ENCODE data around the gene ATG7. TPM values are rescaled to one million over a fixed set of nuclear protein-coding genes. Genes with fewer than 3 reads are reported as not detected.

ATG7 gene
- total RNA-seq, 1 donor from 2014 or later = 23.0 TPM

GRCh38 chr3:11452312-11452711 lies 180.1 kb downstream of the ATG7 start:
- Mint-ChIP-seq H3K27me3 (ENCODE audit: unreplicated experiment) (no peaks in the 10 kb centered on the region), H3K36me3 (ENCODE audit: unreplicated experiment) (no peaks in the 10 kb centered on the region), H3K9me3 (ENCODE audit: unreplicated experiment) (no peaks in the 10 kb centered on the region), H3K27ac (ENCODE audit: unreplicated experiment) (no peak overlapping the region), H3K4me1 (ENCODE audit: low read depth, unreplicated experiment) (peaks cover 13% of the 10 kb centered on the region), H3K4me3 (ENCODE audit: unreplicated experiment) (no peak overlapping the region)
- no peak for DNase-seq
- TF ChIP-seq, protein P1, sequence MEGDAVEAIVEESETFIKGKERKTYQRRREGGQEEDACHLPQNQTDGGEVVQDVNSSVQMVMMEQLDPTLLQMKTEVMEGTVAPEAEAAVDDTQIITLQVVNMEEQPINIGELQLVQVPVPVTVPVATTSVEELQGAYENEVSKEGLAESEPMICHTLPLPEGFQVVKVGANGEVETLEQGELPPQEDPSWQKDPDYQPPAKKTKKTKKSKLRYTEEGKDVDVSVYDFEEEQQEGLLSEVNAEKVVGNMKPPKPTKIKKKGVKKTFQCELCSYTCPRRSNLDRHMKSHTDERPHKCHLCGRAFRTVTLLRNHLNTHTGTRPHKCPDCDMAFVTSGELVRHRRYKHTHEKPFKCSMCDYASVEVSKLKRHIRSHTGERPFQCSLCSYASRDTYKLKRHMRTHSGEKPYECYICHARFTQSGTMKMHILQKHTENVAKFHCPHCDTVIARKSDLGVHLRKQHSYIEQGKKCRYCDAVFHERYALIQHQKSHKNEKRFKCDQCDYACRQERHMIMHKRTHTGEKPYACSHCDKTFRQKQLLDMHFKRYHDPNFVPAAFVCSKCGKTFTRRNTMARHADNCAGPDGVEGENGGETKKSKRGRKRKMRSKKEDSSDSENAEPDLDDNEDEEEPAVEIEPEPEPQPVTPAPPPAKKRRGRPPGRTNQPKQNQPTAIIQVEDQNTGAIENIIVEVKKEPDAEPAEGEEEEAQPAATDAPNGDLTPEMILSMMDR (IDR thresholded peaks at IDR 0.05; ENCODE audit: partially characterized antibody, unreplicated experiment) = no peak

- Mint-ChIP-seq H3K4me3 (ENCODE audit: unreplicated experiment) (no peak overlapping the region), H3K27me3 (ENCODE audit: unreplicated experiment) (no peaks in the 10 kb centered on the region), H3K27ac (ENCODE audit: unreplicated experiment) (no peak overlapping the region), H3K9me3 (ENCODE audit: unreplicated experiment) (no peaks in the 10 kb centered on the region), H3K4me1 (ENCODE audit: low read depth, unreplicated experiment) (peaks cover 18% of the 10 kb centered on the region), H3K36me3 (ENCODE audit: unreplicated experiment) (no peaks in the 10 kb centered on the region)
- no peak for DNase-seq
- TF ChIP-seq, protein P1 (IDR thresholded peaks at IDR 0.05; ENCODE audit: partially characterized antibody, unreplicated experiment) = no peak
These were observed 181.0 kb downstream of the ATG7 start for GRCh38 chr3:11452885-11453847.

- H3K27ac Mint-ChIP-seq (ENCODE audit: unreplicated experiment) = no peak overlapping the region
- peaks cover 2% of the 10 kb centered on the region for H3K9me3 Mint-ChIP-seq (ENCODE audit: unreplicated experiment)
- peaks cover 18% of the 10 kb centered on the region for H3K4me1 Mint-ChIP-seq (ENCODE audit: low read depth, unreplicated experiment)
These were observed 183.8 kb downstream of the ATG7 start for GRCh38 chr3:11455956-11456355.

GRCh38 chr3:11457135-11457534 lies 184.9 kb downstream of the ATG7 start:
- no peaks in the 10 kb centered on the region for H3K36me3 Mint-ChIP-seq (ENCODE audit: unreplicated experiment)
- peak overlapping the region; percentile 14 for H3K27ac Mint-ChIP-seq (ENCODE audit: unreplicated experiment)
- H3K4me1 Mint-ChIP-seq (ENCODE audit: low read depth, unreplicated experiment) = peaks cover 18% of the 10 kb centered on the region
- DNase-seq = no peak
- TF ChIP-seq, protein P1 (IDR thresholded peaks at IDR 0.05; ENCODE audit: partially characterized antibody, unreplicated experiment) = no peak
- no peak overlapping the region for H3K4me3 Mint-ChIP-seq (ENCODE audit: unreplicated experiment)
- H3K9me3 Mint-ChIP-seq (ENCODE audit: unreplicated experiment) = peaks cover 2% of the 10 kb centered on the region
- no peaks in the 10 kb centered on the region for H3K27me3 Mint-ChIP-seq (ENCODE audit: unreplicated experiment)

More at GRCh38 chr3:11455956-11456355, 183.8 kb downstream of the ATG7 start:
- no peaks in the 10 kb centered on the region for H3K36me3 Mint-ChIP-seq (ENCODE audit: unreplicated experiment)
- no peak for DNase-seq
- H3K4me3 Mint-ChIP-seq (ENCODE audit: unreplicated experiment) = no peak overlapping the region
- TF ChIP-seq, protein P1 (IDR thresholded peaks at IDR 0.05; ENCODE audit: partially characterized antibody, unreplicated experiment) = no peak
- no peaks in the 10 kb centered on the region for H3K27me3 Mint-ChIP-seq (ENCODE audit: unreplicated experiment)
